HCT116 (cell line): ENCODE results near the gene POU2F3. TPM values are rescaled to one million over a fixed set of nuclear protein-coding genes. Genes with fewer than 3 reads are reported as not detected.

ENCODE experiments used
- ATAC-seq: fragments of 200-7000 bp; cut with Tn5 transposase; 2 replicates; pipeline ENCODE4 v1.9.1; 2020; ENCODE audit warnings: mild to moderate bottlenecking, moderate library complexity
- BruUV-seq: library from RNA; stranded (reverse); fragments of 400-500 nt; replicated peaks from 2 replicates; lab custom pipeline; 2021; lab: Mats Ljungman, UMichigan
- CTCF ChIA-PET: fragments of 300-600 bp; sonication (Branson Sonifier 250); formaldehyde crosslinking; loops from one replicate; lab custom pipeline; 2021; ENCODE audit warnings: antibody characterized with exemption; lab: Charles Lee
- POLR2A ChIA-PET: fragments of 300-600, 350-600 bp; sonication (Branson Sonifier 250); formaldehyde crosslinking; loops from one replicate; lab custom pipeline; 2021; ENCODE audit warnings: antibody characterized with exemption; lab: Charles Lee
- RAD21 ChIA-PET, 2 experiments: fragments of 300-600 bp; sonication (Branson Sonifier 250); formaldehyde crosslinking; loops; one replicate each; lab custom pipeline; 2023; ENCODE audit warnings: low total read pairs in 2 of 2; ENCODE audit not compliant: uncharacterized antibody in 2 of 2, unreplicated experiment in 2 of 2, low non-redundant PET in 1 of 2; lab: Charles Lee
- DNase-seq: peaks from one replicate; pipeline ENCODE4 v3.0.0-alpha.2; 2010; ENCODE audit warnings: low read depth, low spot score
- H2AFZ ChIP-seq: fragments of 200-600 bp; shearing (Covaris generic), sonication (generic); 2 replicates; pipeline ENCODE4 v1.6.1; 2017; ENCODE audit warnings: low read depth, mixed run types, mixed read lengths, antibody characterized with exemption, low read length; ENCODE audit not compliant: poor library complexity, severe bottlenecking
- H3K27ac ChIP-seq: 2 replicates; pipeline ENCODE4 v1.5.1; 2012; ENCODE audit warnings: low read depth, low read length
- H3K27me3 ChIP-seq: fragments of 200-600 bp; sonication (generic); 2 replicates; pipeline ENCODE4 v1.6.1; 2016; ENCODE audit warnings: mixed run types, low read length, mixed read lengths; ENCODE audit not compliant: insufficient read depth
- H3K36me3 ChIP-seq, 2 experiments: fragments of 200-500 bp in 1 of 2; fragments of 200-600 bp in 1 of 2; sonication (Bioruptor generic) in 1 of 2; sonication (generic) in 1 of 2; 2 replicates each; pipeline versions ENCODE4 v1.5.1 to v1.6.1; 2014 to 2016; ENCODE audit warnings: low read length in 2 of 2, inconsistent platforms in 1 of 2, mixed read lengths in 1 of 2, mixed run types in 1 of 2; ENCODE audit not compliant: insufficient read depth in 2 of 2, control insufficient read depth in 1 of 2
- H3K4me1 ChIP-seq, 2 experiments: fragments of 200-600 bp in 1 of 2; sonication (generic) in 1 of 2; 2 replicates each; pipeline versions ENCODE4 v1.5.1 to v1.6.1; 2012 to 2017; ENCODE audit warnings: low read length in 2 of 2, inconsistent platforms in 1 of 2, mild to moderate bottlenecking in 1 of 2, mixed read lengths in 1 of 2, mixed run types in 1 of 2, moderate library complexity in 1 of 2; ENCODE audit not compliant: insufficient read depth in 2 of 2, control insufficient read depth in 1 of 2
- H3K4me2 ChIP-seq: fragments of 200-600 bp; sonication (generic); 2 replicates; pipeline ENCODE4 v1.6.1; 2017; ENCODE audit warnings: mixed run types, low read length, mixed read lengths
- H3K4me3 ChIP-seq, 2 experiments: fragments of 200-600 bp in 1 of 2; sonication (generic) in 1 of 2; replicated peaks in 1 of 2; 2 replicates each; pipeline ENCODE4 v1.5.1; 2011 to 2016; ENCODE audit warnings: low read length in 2 of 2, control low read depth in 1 of 2, low read depth in 1 of 2, mild to moderate bottlenecking in 1 of 2, mixed read lengths in 1 of 2, mixed run types in 1 of 2
- H3K79me2 ChIP-seq: fragments of 200-600 bp; sonication (generic); 2 replicates; pipeline ENCODE4 v1.6.1; 2017; ENCODE audit warnings: mild to moderate bottlenecking, mixed run types, low read length, moderate library complexity, mixed read lengths; ENCODE audit not compliant: insufficient read depth
- H3K9ac ChIP-seq: fragments of 200-600 bp; sonication (generic); 2 replicates; pipeline ENCODE4 v1.6.1; 2016; ENCODE audit warnings: low read length, mixed read lengths
- H3K9me2 ChIP-seq: fragments of 200-600 bp; sonication (generic), shearing (Covaris generic); 2 replicates; pipeline ENCODE4 v1.6.1; 2017; ENCODE audit warnings: mixed run types, mild to moderate bottlenecking, moderate library complexity; ENCODE audit not compliant: insufficient read depth
- H3K9me3 ChIP-seq, 2 experiments: fragments of 200-500 bp in 1 of 2; fragments of 200-600 bp in 1 of 2; sonication (Bioruptor generic) in 1 of 2; sonication (generic) in 1 of 2; 2 replicates each; pipeline ENCODE4 v1.6.1; 2014 to 2017; ENCODE audit warnings: low read length in 2 of 2, mixed read lengths in 2 of 2, inconsistent platforms in 1 of 2, low read depth in 1 of 2, mild to moderate bottlenecking in 1 of 2, mixed run types in 1 of 2, moderate library complexity in 1 of 2; ENCODE audit not compliant: control insufficient read depth in 1 of 2, insufficient read depth in 1 of 2
- H4K20me1 ChIP-seq: fragments of 200-600 bp; sonication (generic), shearing (Covaris generic); 2 replicates; pipeline ENCODE4 v1.6.1; 2017; ENCODE audit warnings: mixed run types, mild to moderate bottlenecking, moderate library complexity; ENCODE audit not compliant: insufficient read depth
- ATF3 ChIP-seq: IDR thresholded peaks from 2 replicates; pipeline ENCODE4 v1.6.1; 2012
- CBX3 ChIP-seq: IDR thresholded peaks from 2 replicates; pipeline ENCODE4 v1.6.1; 2012; ENCODE audit warnings: low read depth
- CTCF ChIP-seq, 3 experiments: fragments of 200-600 bp in 1 of 3; sonication (generic) in 1 of 3; IDR thresholded peaks in 2 of 3; conservative IDR thresholded peaks in 1 of 3; 2 replicates each; pipeline ENCODE4 v1.5.1; 2012 to 2017; ENCODE audit warnings: low read depth in 2 of 3, low read length in 2 of 3, antibody characterized with exemption in 1 of 3, borderline replicate concordance in 1 of 3, control low read depth in 1 of 3, mild to moderate bottlenecking in 1 of 3, mixed read lengths in 1 of 3, mixed run types in 1 of 3, moderate library complexity in 1 of 3; ENCODE audit not compliant: insufficient read depth in 1 of 3
- FOSL1 ChIP-seq: IDR thresholded peaks from 2 replicates; pipeline ENCODE4 v1.6.1; 2012; ENCODE audit warnings: low read depth
- MAX ChIP-seq: IDR thresholded peaks from 2 replicates; pipeline ENCODE4 v1.6.1; 2012
- POLR2A ChIP-seq: IDR thresholded peaks from 2 replicates; pipeline ENCODE4 v1.7.0; 2011; ENCODE audit warnings: borderline replicate concordance; ENCODE audit not compliant: insufficient read depth, insufficient read length; ENCODE audit errors: extremely low read depth
- POLR2AphosphoS5 ChIP-seq: IDR thresholded peaks from 2 replicates; pipeline ENCODE4 v1.6.1; 2011; ENCODE audit warnings: mild to moderate bottlenecking, low read depth, low read length, moderate library complexity
- REST ChIP-seq: IDR thresholded peaks from 2 replicates; pipeline ENCODE4 v1.6.1; 2012; ENCODE audit warnings: low read depth
- SRF ChIP-seq: IDR thresholded peaks from 2 replicates; pipeline ENCODE4 v1.6.1; 2012; ENCODE audit warnings: low read depth
- TCF7L2 ChIP-seq: IDR thresholded peaks from 2 replicates; pipeline ENCODE4 v1.7.0; 2011; ENCODE audit warnings: borderline replicate concordance, inconsistent platforms; ENCODE audit not compliant: insufficient read depth, insufficient read length; ENCODE audit errors: extremely low read depth
- ZBTB33 ChIP-seq: IDR thresholded peaks from 2 replicates; pipeline ENCODE4 v1.6.1; 2011; ENCODE audit warnings: mild to moderate bottlenecking, low read length, moderate library complexity; ENCODE audit not compliant: insufficient replicate concordance; ENCODE audit errors: extremely low read depth
- ZNF274 ChIP-seq: fragments of 200-500 bp; sonication (Bioruptor generic); IDR thresholded peaks from 2 replicates; pipeline ENCODE4 v1.6.1; 2014; ENCODE audit warnings: mild to moderate bottlenecking, low read depth, low read length, inconsistent platforms
- intact Hi-C: fragments of 100-400 bp; cut with micrococcal nuclease; formaldehyde crosslinking; loops from 2 replicates; pipeline ENCODE4 v1.10.0; 2022
- total RNA-seq: library from RNA; stranded (reverse); gene quantifications from one replicate; pipeline ENCODE4 v1.2.1, GENCODE V29; 2021; ENCODE audit not compliant: unreplicated experiment

Gene POU2F3
- total RNA-seq, 1 experiment from 2014 or later = 0.15 TPM

- POLR2A ChIA-PET = no interaction called here
- RAD21 ChIA-PET = interaction anchor here in 1 of 2 experiments (0.9 kb wide), 1 partner anchor 57 kb away, joined by 3 read pairs; no protein-coding TSS in a partner anchor
- CTCF ChIA-PET = interaction anchor here (1.2 to 3.0 kb wide), 2 partner anchors 57 to 59 kb away, joined by 3 to 11 read pairs; no protein-coding TSS in a partner anchor
- BruUV-seq = no TSS peak
- ATAC-seq (no peak), DNase-seq (no peak)
- intact Hi-C loops = no loop called here
- no peak overlapping the region for H3K4me2 ChIP-seq
- peaks cover 5% of the 10 kb centered on the region; the same call in 1 of the 2 replicates for H3K27me3 ChIP-seq
- H3K4me3 ChIP-seq = no peak overlapping the region
- H2AFZ ChIP-seq = no peak overlapping the region
- no peaks in the 10 kb centered on the region for H4K20me1 ChIP-seq
- TF ChIP-seq CBX3 (no peak), POLR2A (no peak), MAX (no peak), ZNF274 (no peak), ATF3 (no peak), POLR2AphosphoS5 (no peak), REST (no peak), ZBTB33 (no peak), TCF7L2 (no peak), FOSL1 (no peak), SRF (no peak), CTCF (IDR thresholded peaks at IDR 0.05 in 2 of 3, conservative IDR thresholded peaks at IDR 0.05 in 1 of 3; ENCODE audit: borderline replicate concordance in 1 of 3, insufficient read depth in 1 of 3, low read depth in 2 of 3, low read length in 2 of 3) (no peak)
- peaks cover 3 to 9% of the 10 kb centered on the region in 2 experiments; a peak in 3 of 4 replicates for H3K4me1 ChIP-seq
- no peaks in the 10 kb centered on the region for H3K36me3 ChIP-seq
- no peaks in the 10 kb centered on the region for H3K79me2 ChIP-seq
- H3K9me2 ChIP-seq = no peaks in the 10 kb centered on the region
- no peak overlapping the region for H3K27ac ChIP-seq
- H3K9me3 ChIP-seq = no peaks in the 10 kb centered on the region
- H3K9ac ChIP-seq = no peak overlapping the region
Measured at GRCh38 chr11:120243221-120243620, 3.3 kb downstream of the POU2F3 start.
